GM19463 (cell line): ENCODE measurements around the gene BCAR1.
"Not testable (repeated sequence)": the region's sequence is repeated elsewhere in the genome, so short reads cannot be mapped to it uniquely, and the experiment has no call there.

Experiments
- ATAC-seq: cut with Tn5 transposase; IDR thresholded peaks from one replicate; pipeline ENCODE4 v1.9.1; 2021; ENCODE audit warnings: mild to moderate bottlenecking, moderate library complexity; ENCODE audit not compliant: unreplicated experiment

BCAR1 gene

GRCh38 chr16:75226550-75227360 is 24.7 kb downstream of the BCAR1 start:
- no peak for ATAC-seq

DNA sequence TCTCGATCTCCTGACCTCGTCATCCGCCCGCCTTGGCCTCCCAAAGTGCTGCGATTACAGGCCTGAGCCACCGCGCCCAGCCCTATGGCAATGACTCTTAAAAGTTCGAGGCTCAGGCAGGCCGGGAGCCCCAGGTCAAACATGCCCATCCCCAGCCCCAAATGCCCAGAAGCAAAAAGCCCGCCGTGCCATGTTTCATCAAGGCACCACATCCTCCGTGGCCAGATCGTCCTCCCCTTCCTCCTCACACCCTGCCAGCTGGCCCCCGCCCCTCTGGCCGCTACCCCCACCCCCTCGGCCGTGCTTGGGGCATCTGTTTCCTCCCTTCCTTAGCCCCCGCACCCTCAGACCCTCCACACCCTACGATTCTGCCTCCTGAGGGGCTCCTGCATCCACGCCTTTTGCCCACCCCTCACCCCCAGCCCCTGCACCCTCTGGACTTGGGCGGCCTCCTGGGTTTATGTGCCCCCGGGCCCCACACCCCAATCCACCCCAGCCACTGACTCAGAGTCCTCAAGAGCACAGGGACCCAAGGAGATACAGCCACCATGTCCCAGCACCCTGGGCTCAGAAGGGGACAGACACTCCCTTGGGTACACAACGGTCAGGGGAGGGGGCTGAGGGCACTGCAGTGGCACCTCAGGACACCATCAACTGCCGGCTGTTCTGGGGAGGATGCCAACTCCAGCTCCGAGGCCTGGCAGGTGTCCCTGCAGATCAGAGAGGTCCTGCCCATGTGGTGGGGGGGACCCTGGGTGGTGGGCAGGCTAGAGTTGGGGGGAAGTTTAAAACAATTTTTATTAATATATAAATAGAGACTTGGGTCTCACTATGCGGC is 25.5 kb downstream of the BCAR1 start:
- no peak for ATAC-seq

DNA sequence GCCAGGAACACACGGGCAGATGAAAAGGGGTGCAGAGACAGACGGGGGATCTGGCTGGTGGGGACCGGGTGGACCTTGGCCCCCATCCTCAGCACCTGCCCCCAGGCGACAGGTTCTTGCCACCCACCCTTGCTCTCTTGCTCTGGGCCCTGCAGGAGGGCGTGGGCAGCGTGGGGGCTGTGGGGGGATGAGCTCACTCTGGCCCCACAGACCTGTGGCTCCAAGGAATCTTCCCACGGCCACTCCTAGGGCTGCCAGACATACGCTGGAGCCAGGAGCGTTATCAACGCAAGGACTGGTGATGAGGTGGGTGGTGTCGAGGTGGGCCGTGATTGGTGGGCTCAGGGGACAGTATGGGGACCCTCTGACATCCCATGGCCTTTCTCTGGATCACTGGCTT is 26.3 kb downstream of the BCAR1 start:
- no peak for ATAC-seq

DNA sequence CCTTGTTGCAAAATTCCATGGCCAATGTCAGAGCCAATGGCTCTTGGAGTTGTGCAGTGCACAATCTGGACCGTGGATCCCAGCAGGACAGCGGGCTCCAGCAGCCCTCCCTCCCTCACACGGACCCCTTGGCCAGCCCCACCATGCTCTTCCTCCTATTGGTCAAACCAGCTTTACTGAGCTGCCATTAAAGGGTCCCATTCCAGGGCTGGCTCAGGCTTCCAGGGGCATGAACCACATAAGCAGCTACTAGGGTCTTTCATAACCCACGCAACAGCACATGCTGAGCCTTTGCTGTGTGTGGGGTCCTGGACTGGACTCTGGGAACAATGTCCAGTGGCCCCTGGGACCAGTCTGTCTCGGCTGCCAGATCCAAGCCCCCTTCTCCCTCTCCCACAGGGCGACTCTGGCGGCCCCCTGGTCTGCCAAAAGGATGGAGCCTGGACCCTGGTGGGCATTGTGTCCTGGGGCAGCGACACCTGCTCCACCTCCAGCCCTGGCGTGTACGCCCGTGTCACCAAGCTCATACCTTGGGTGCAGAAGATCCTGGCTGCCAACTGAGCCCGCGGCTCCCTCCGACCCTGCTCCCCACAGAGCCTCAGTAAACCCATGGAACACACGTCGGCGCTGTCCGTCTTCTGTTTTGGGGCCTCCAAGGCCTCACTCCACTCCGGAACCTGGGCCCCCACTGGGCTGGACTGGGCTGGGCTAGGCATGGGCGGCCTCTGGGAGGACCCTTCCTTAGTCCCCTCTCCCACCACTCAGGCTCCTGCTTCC is 26.9 kb downstream of the BCAR1 start:
- no peak for ATAC-seq

- ATAC-seq: not testable (repeated sequence)
Observed at GRCh38 chr16:75223129-75223528, 28.3 kb downstream of the BCAR1 start.

DNA sequence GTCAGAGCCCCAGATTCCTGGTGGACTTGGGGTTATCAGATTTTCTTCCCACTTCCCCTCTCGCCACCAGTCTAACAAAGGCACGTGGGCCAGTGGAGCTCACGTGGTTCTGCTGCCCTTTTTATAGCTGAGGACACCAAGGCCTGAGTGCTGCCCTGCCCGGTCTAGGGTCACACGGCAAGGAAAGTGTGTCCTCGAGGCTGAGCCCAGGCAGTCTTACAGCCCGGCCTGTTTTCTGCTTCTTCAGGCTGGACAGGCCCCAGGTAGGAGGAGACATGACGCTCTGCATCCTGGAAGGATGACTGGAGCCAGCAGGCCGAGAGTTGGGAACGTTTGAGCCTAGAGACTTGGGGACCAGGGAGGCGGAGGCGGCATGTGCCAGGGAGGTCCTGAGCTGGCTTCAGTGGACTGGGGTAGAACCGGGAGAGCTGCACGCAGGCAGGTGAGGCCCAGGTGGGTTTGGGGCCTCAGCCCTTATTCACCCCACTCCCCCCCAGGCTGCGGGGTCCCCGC is 29.1 kb downstream of the BCAR1 start:
- ATAC-seq: no peak

DNA sequence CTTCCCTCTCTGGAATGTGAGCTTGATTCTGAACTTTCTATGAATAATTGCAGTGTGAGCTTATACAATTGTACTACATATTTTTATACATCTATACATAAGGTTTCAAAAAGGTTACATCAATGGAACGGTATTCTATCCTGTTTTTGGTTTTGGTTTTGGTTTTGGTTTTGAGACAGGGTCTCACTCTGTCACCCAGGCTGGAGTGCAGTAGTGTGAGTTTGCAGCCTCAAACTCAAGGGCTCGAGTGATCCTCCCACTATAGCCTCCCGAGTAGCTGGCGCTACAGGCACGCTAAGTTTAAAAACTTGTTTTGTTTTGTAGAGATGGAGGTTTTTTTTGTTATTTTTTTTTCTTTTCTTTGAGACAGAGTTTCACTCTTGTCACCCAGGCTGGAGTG is 31.6 kb downstream of the BCAR1 start:
- peak; percentile 70 for ATAC-seq

GRCh38 chr16:75219088-75219487 is 32.3 kb downstream of the BCAR1 start:
- no peak for ATAC-seq

DNA sequence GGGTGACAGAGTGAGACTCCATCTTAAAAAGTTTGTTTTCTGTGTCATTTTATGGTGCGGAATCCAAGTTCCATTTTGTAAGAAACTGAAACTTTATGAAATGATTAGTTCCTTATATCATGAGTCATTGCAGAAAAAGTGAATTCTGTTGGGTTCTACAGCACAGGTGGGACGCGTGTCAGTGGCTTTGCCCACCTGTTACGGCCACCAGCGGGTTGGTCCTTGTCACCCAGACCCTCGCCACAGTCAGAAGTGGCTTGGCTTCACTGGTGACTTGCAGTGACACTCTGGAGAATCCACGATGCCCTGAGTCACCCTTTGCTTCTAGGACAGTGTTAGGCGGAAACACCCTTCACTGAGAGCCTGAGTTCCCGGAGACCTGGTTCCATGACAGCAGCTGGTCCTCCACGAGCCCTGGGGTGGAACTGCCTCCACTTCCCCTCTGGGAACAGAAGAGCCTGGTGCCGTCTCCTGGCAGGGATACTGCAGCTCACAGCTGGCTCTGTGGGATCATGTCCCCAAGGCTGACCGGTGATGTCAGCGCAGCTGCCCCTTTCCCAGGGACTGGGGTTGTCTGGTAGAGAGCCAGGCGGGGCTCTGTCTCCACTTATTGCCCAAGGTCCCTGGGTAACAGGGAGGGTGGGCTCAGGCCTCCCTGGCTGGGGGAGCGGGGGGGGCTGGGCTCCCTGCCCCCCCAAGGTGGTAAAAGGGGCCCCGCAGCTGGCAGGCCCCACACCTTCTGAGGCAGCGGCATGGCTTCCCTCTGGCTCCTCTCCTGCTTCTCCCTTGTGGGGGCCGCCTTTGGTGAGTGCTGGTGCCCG is 33.0 kb downstream of the BCAR1 start, which contains the start of gene CTRB1:
TSS of gene CTRB1 (plus strand) at position 733 of the 821 bp plus-strand sequence. CDS start at position 753, 20 bp downstream.
- peak; percentile 52 for ATAC-seq

GRCh38 chr16:75217389-75217851 is 34.0 kb downstream of the BCAR1 start:
- ATAC-seq: no peak

DNA sequence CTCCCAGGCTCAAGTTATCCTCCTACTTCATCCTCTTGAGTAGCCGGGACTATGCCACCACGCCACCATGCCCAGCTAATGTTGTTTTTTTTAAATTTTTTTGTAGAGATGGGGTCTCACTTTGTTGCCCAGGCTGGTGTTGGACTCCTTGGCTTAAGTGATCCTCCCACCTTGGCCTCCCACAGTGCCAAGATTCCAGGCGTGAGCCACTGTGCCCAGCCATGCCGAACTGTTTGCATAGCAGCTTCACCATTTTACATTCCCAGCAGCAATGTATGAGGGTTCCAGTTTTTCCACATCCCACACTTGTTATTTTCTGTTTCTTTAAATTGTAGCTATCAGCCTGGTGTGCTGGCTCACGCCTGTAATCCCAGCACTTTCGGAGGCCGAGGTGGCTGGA is 34.8 kb downstream of the BCAR1 start:
- no peak for ATAC-seq

GRCh38 chr16:75216127-75216526 is 35.3 kb downstream of the BCAR1 start:
- no peak for ATAC-seq

GRCh38 chr16:75211286-75211685 is 40.1 kb downstream of the BCAR1 start:
- not testable (repeated sequence) for ATAC-seq

DNA sequence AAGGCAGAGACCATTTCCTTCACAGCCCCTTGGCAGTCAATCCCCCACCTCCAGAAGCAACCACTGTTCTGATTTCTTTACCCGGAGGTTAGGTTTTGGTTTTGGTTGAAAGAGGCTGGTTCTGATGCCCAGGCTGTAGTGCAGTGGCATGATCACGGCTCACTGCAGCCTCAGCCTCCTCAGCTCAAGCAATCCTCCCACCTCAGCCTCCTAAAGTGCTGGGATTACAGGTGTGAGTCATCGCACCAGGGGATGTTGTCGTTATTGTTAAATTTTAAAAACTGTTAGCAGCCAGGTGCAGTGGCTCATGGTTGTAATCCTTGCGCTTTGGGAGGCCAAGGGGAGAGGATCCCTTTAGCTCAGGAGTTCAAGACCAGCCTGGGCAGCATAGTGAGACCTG is 41.5 kb downstream of the BCAR1 start:
- ATAC-seq: no peak

- not testable (repeated sequence) for ATAC-seq
Observed at GRCh38 chr16:75209514-75209913, 41.9 kb downstream of the BCAR1 start.

- ATAC-seq: no peak
Observed at GRCh38 chr16:75208861-75209505, 42.4 kb downstream of the BCAR1 start.

DNA sequence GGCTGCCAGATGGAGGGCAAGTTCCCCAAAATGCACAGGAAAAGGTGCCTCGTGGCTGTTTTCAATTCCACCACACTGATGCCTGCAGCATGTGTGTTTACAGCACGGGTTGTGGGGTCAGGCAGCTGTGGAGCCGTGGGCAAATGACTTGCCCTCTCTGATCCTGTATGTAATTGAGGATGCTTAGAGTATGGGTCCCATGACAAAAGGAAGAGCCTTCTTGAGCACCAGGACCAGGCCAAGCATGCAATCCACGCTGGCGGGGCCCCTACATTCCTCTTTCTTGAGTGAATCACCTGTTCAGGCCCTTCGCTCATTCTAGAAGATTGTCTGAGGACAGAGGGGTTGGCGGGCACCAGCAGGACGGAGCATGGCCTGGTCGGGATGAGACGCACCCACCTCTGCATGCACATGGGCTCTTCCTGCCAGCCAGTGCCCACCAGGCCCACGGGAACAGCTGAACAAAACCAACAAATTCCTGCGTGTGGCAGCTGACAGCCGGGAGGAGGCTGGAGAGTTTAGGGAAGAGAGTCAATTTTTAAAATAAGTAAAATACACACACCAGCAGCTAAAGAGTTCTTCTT is 43.1 kb downstream of the BCAR1 start:
- ATAC-seq: no peak

GRCh38 chr16:75207831-75208230 is 43.6 kb downstream of the BCAR1 start:
- no peak for ATAC-seq
